C4-2B (cell line): ENCODE data around the gene LTF.
"Not testable (repeated sequence)": the region's sequence is repeated elsewhere in the genome, so short reads cannot be mapped to it uniquely, and the experiment has no call there.

Experiments
- H3K27ac ChIP-seq: fragments of 450-650 bp; 2 replicates; pipeline ENCODE4 v1.5.1; 2017
- ZFX ChIP-seq: fragments of 450-650 bp; IDR thresholded peaks from 2 replicates; pipeline ENCODE4 v1.6.1; 2017
- TF ChIP-seq, protein P1 (sequence below): fragments of 450-650 bp; conservative IDR thresholded peaks from 2 replicates; pipeline ENCODE4 v1.5.1; 2017; ENCODE audit warnings: mild to moderate bottlenecking

Gene LTF

DNA sequence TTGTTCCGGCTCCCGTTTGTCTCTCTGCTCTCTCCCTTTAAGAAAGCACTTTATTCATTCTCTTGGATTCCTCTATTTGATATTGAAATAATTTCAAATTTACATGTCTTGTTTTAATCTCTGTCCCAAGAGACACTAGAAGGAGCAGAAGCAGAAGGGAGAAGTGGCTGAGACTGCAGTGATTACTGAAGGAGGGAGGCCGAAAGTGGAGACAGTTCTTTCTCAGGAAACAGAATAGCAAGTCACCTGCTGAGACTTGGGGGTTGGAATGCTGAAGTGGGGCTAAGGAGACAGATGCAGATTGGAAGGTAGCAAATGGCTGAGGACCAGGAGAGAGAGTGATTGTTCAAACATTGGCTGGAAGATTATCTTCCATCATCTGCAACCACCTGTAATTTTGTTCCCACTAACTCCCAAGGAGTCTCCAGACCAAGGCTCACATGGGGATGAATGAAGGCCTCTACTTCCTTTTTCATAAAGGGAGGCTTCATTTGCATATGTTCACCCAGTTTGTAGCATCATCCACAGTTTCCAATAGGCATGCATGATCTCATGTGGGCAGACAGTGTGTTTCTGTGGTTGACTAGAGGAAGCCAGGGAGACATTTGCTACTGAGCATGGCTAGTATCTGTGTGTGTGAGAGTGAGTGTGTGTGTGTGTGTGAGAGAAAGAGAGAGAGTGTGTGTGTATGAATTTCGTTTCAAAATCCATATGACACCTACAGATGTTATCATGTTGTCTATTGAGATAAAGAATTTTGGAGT, 24.0 kb downstream of the LTF start:
- TF ChIP-seq ZFX: no peak
- TF ChIP-seq, protein P1, sequence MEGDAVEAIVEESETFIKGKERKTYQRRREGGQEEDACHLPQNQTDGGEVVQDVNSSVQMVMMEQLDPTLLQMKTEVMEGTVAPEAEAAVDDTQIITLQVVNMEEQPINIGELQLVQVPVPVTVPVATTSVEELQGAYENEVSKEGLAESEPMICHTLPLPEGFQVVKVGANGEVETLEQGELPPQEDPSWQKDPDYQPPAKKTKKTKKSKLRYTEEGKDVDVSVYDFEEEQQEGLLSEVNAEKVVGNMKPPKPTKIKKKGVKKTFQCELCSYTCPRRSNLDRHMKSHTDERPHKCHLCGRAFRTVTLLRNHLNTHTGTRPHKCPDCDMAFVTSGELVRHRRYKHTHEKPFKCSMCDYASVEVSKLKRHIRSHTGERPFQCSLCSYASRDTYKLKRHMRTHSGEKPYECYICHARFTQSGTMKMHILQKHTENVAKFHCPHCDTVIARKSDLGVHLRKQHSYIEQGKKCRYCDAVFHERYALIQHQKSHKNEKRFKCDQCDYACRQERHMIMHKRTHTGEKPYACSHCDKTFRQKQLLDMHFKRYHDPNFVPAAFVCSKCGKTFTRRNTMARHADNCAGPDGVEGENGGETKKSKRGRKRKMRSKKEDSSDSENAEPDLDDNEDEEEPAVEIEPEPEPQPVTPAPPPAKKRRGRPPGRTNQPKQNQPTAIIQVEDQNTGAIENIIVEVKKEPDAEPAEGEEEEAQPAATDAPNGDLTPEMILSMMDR: no peak
- H3K27ac ChIP-seq: no peak overlapping the region

DNA sequence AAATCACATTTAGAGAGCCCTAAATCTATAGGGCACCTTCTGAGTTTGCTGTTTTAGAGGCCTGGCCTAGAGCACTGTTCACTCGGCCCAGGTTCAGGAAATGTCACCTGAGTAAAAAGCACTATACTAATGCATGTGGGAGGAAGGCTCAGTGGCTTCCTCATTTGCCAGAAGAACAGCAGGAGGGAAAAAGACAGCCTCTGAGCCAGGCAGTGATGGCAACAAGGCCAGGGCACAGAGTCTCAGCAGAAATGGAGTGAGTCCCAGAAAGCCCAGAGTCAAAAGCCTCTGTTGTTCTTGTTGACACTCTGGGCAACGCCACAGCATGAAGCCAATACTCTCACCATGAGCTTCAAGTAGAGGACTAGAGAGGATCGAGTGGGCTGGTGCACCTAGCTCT, 25.9 kb downstream of the LTF start:
- TF ChIP-seq ZFX: no peak
- TF ChIP-seq, protein P1: no peak

DNA sequence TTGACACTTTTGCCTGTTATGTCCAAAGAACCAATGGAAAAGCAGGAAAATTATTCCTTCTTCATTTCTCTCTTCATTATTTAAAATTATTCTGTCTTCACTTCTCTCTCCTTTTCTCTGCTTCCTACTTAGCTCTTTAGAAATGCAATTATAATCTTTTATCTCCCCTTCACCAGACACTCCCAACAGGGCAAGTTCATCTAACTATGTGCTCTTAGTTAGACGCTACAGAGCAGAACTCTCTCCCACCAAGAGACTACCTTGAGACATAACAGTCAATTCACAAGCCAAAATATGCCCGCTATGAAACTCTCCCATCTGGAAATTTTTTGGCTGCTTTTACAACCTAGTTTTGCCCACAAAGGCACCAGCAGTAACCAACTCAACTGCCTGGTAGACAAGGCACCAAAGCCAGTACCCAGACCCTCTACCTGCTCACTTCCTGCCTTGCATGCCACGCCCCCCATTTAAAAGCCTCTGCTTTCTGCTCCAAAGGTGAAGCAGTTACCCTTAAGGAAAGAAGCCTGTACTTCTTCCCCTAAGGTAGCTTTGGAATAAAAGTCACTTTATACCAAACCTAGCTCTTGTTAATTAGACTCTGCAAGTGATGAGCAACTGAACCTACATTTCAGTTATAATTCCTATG, 29.5 kb downstream of the LTF start:
- no peak overlapping the region for H3K27ac ChIP-seq
- TF ChIP-seq ZFX: no peak
- TF ChIP-seq, protein P1: no peak

More for the DNA sequence above, 25.9 kb downstream of the LTF start:
- H3K27ac ChIP-seq: no peak overlapping the region

DNA sequence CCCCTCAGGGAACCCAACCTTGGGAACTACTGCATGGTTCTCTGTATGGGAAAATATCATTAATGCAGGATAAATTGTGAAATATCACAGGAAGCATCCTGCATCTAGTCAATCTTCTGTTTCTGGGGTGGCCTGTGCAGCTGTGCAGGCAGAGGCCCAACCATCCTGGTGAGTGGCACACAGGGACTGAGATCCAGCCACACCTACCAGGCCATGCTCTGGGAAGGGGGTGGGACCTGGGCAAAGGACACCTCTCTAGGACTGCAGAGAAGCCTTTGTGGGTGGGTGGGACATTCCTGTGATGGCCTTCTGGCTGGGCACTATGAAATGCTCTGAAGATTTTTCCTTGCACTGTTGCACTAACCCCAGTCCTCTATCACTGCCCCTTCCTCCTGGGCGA, 30.9 kb downstream of the LTF start:
- TF ChIP-seq, protein P1: no peak
- TF ChIP-seq ZFX: no peak
- no peak overlapping the region for H3K27ac ChIP-seq

DNA sequence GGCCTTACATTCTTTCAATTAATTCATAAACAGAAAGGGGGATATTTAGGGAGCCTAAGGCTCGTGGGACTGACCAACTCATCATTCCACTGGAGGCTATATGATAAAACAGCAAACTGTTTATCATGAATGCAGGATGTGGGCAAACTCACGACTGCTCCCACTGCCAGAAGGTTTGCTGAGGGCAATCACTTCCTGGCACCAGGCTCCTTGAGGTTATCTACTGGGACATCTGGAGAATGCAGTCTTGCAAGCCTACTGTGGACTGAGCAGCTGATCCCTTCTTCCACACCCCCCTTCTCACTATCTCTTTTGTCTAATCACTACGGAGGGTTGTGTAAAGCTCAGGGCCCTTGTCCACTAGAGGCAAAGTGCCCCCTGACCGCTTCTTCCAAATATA, 31.6 kb downstream of the LTF start:
- not testable (repeated sequence) for H3K27ac ChIP-seq

DNA sequence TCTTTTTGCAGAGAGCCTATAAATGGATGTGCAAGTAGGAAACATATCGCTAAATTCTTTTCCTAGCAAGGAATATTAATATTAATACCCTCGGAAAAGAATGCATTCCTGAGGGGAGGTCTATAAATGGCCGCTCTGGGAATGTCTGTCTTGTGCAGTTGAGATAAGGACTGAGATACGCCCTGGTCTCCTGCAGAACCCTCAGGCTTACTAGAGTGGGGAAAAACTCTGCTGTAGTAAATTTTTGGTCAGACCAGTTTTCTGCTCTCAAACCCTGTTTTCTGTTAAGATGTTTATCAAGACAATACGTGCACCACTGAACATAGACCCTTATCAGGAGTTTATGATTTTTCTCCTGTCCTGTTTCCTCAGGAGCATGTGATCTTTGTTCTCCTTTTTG, 32.8 kb downstream of the LTF start:
- not testable (repeated sequence) for H3K27ac ChIP-seq

DNA sequence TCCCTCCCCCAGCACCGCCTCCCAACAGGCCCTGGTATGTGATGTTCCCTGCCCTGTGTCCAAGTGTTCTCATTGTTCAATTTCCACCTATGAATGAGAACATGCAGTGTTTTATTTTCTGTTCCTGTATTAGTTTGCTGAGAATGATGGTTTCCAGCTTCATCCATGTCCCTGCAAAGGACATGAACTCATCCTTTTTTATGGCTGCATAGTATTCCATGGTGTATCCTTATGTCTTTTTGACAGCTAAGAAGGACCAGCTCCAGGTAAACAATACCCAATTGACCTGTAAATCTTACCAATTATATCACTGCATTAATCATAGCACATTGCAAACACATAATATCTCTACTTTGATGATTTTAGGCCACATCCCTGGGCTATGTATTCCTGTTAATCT, 33.8 kb downstream of the LTF start:
- H3K27ac ChIP-seq: not testable (repeated sequence)

DNA sequence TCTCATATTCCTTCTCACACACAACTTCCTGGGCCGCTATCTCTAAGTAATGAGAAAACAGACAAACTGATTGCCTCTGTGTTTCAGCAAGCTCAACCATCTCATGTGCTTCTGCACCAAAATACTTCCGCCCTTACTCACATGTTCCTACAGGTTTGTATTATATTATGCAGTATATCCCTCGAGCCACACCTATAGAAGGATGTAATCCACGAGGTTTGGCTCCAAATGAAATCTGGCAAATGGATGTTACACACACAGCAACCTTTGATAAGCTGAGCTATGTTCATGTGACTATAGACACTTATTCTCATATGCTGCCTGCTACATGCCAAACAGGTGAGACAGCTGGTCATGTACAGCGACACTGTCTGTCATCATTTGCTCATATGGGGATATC, 35.0 kb downstream of the LTF start:
- TF ChIP-seq ZFX: no peak
- TF ChIP-seq, protein P1: no peak

DNA sequence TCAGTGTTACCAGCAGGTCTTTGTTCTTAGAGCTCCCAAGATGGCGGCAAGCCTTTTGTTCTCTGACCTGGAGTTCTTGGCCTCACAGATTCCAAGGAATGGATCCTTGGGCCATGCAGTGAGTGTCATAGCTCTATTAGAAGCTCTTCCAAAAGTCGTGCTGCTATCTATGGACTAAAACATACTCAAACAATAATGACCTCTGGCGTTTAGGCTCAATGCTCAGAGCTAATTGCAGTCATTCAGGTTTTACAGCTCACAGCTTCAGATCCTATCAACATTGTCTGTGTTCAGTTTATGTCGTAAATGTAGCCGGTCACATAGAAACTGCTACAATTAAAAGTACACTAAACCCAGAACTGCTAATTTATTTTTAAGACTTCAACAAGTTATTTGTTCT, 35.5 kb downstream of the LTF start:
- H3K27ac ChIP-seq: no peak overlapping the region
- no peak for TF ChIP-seq ZFX
- TF ChIP-seq, protein P1: no peak

More for the DNA sequence above, 35.0 kb downstream of the LTF start:
- no peak overlapping the region for H3K27ac ChIP-seq
